GM21447 (cell line): ENCODE measurements around the gene NID1.
"Not testable (repeated sequence)": the region's sequence is repeated elsewhere in the genome, so short reads cannot be mapped to it uniquely, and the experiment has no call there.

Experiments used
- ATAC-seq: cut with Tn5 transposase; IDR thresholded peaks from one replicate; pipeline ENCODE4 v1.9.1; 2021; ENCODE audit not compliant: unreplicated experiment

The NID1 gene

GRCh38 chr1:236096660-236097482 is 32.0 kb upstream of the NID1 start:
- peak; percentile 55 for ATAC-seq

- no peak for ATAC-seq
These were observed 31.0 kb upstream of the NID1 start for GRCh38 chr1:236095705-236096520.

- no peak for ATAC-seq
These were observed 28.0 kb upstream of the NID1 start for GRCh38 chr1:236092899-236093298.

GRCh38 chr1:236091933-236092318 is 27.0 kb upstream of the NID1 start:
- ATAC-seq: no peak

GRCh38 chr1:236090741-236091147 is 25.9 kb upstream of the NID1 start:
- ATAC-seq: no peak

- ATAC-seq: no peak
These were observed 24.3 kb upstream of the NID1 start for GRCh38 chr1:236089046-236089773.

GRCh38 chr1:236086537-236086936 is 21.6 kb upstream of the NID1 start:
- no peak for ATAC-seq

- no peak for ATAC-seq
These were observed 20.8 kb upstream of the NID1 start for GRCh38 chr1:236085545-236086159.

- ATAC-seq: no peak
These were observed 19.5 kb upstream of the NID1 start for GRCh38 chr1:236084386-236084730.

GRCh38 chr1:236083650-236084385 is 18.9 kb upstream of the NID1 start:
- ATAC-seq: no peak

- no peak for ATAC-seq
These were observed 17.6 kb upstream of the NID1 start for GRCh38 chr1:236082526-236082925.

- no peak for ATAC-seq
These were observed 16.8 kb upstream of the NID1 start for GRCh38 chr1:236081546-236082227.

- no peak for ATAC-seq
These were observed 14.8 kb upstream of the NID1 start for GRCh38 chr1:236079703-236080102.

GRCh38 chr1:236078993-236079392 is 14.1 kb upstream of the NID1 start:
- no peak for ATAC-seq

- ATAC-seq: not testable (repeated sequence)
These were observed 13.2 kb upstream of the NID1 start for GRCh38 chr1:236078077-236078476.

GRCh38 chr1:236075848-236076247 is 11.0 kb upstream of the NID1 start:
- no peak for ATAC-seq

- ATAC-seq: no peak
These were observed 8.5 kb upstream of the NID1 start for GRCh38 chr1:236073307-236073897.

- ATAC-seq: no peak
These were observed 7.1 kb upstream of the NID1 start for GRCh38 chr1:236072001-236072400.

GRCh38 chr1:236070753-236071152 is 5.9 kb upstream of the NID1 start:
- ATAC-seq: no peak

GRCh38 chr1:236069796-236070195 is 4.9 kb upstream of the NID1 start:
- ATAC-seq: no peak
